Fibroblast of gingiva (primary cell): Measurements from ENCODE around the gene ZNF669.
"Not testable (repeated sequence)": the region's sequence is repeated elsewhere in the genome, so short reads cannot be mapped to it uniquely, and the experiment has no call there.

Experiments
- DNase-seq: peaks from one replicate; pipeline ENCODE4 v3.0.0-alpha.2; 2011; ENCODE audit warnings: low read depth

The ZNF669 gene

GRCh38 chr1:247103859-247104591 lies at the start of gene ZNF669:
TSS of gene ZNF669 (minus strand) at chr1:247104356. CDS start at chr1:247104199, 157 bp downstream.
- DNase-seq = peak; percentile 96

DNA sequence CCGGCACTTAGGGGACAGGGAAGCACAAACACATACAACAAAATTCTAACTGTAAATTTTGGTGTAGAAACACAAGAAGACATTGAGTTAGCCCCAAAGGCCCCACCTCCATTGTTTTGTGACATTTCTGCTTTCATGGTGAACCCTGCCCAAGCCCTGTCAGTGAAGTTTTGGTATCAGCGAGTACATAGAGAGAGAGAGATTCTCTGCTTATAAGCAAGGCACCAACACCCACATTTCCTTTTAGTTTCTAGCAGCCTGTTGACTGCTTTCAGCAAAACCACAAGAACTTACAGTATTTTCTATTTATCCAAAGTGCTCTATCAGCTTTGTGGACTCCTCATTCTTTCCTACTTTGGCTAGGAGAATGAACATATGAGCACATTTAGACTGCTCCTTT lies 43.6 kb upstream of the ZNF669 start:
- DNase-seq = no peak

- DNase-seq = not testable (repeated sequence)
Observed at GRCh38 chr1:247147120-247147519, 43.0 kb upstream of the ZNF669 start.

- no peak for DNase-seq
Observed at GRCh38 chr1:247146671-247147070, 42.5 kb upstream of the ZNF669 start.

- no peak for DNase-seq
Observed at GRCh38 chr1:247145279-247145678, 41.1 kb upstream of the ZNF669 start.

GRCh38 chr1:247139557-247139956 lies 35.4 kb upstream of the ZNF669 start:
- DNase-seq = not testable (repeated sequence)

DNA sequence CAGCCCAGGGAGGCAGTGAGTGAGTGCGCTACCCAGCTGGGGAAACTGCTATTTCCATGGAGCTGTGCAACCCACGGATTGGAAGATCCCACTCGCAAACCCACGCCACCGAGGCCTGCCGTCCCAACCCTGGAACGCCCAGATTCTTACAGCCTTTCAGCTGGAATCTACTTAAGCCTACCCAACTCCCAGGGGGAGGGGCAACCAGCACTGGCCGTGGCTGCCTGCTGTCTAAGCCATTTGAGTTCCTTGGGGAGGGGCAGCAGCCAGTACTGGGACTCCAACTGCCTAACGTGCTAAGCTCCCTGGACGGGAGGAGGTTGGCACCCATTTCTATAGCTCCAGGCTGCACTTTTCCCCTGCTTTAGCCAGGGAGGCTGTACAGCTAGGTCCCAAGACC lies 27.1 kb upstream of the ZNF669 start:
- no peak for DNase-seq

DNA sequence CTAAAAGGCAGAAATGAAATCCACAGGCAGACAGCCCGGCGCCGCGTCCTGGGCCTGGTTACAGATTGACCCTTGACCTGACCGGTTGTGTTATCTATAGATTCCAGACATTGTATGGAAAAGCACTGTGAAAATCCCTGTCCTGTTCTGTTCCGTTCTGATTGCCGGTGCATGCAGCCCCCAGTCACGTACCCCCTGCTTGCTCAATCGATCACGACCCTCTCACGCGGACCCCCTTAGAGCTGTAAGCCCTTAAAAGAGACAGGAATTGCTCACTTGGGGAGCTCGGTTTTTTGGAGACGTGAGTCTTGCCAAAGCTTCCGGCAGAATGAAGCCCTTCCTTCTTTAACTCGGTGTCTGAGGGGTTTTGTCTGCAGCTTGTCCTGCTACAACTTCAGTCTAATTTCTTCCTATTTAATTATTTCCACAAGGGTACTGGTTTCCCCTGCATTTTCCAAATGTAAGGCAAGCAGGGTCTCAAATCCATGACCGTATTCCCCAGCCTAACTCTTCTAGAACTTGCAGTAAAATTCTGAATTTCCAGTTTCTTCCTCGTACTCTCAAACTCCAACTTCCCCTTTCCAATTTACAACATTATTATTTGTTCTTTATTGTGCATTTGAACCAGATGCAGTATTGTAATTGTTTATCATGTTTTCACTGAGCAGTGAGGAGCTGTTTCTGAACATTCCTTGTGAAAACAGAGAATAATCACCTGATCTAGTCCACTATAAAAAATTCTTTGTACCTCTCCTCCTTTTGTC lies 23.5 kb upstream of the ZNF669 start:
- DNase-seq = not testable (repeated sequence)

GRCh38 chr1:247126601-247127000 lies 22.4 kb upstream of the ZNF669 start:
- DNase-seq = not testable (repeated sequence)

- not testable (repeated sequence) for DNase-seq
Observed at GRCh38 chr1:247126166-247126565, 22.0 kb upstream of the ZNF669 start.

DNA sequence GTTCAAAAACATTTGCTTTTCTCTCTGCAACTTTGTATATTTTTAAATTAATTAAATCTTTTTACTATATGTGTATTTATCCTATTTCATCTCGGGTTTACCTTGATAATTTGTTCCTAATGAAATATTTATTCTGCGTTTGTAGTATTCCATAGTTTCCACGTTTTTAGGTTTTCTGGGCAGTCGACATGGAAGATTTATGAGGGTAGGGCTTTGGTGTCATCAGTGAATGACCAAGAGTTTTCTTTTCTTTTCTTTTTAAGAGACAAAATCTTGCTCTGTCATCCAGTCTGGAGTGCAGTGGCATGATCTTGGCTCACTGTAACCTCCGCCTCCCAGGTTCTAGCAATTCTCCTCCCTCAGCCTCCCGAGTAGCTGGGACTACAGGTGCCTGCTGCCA lies 17.2 kb upstream of the ZNF669 start:
- DNase-seq = no peak

DNA sequence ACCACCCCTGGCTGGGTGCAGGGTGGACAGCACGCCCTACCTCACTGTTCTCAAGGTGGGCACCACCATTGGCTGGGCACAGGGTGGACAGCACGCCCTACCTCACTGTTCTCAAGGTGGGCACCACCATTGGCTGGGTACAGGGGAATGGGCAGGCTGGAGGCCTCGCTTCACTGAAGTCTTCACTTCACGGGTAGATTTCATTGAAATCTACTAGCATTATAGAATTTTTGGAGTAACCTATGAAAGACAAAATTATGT lies 16.2 kb upstream of the ZNF669 start:
- DNase-seq = not testable (repeated sequence)

DNA sequence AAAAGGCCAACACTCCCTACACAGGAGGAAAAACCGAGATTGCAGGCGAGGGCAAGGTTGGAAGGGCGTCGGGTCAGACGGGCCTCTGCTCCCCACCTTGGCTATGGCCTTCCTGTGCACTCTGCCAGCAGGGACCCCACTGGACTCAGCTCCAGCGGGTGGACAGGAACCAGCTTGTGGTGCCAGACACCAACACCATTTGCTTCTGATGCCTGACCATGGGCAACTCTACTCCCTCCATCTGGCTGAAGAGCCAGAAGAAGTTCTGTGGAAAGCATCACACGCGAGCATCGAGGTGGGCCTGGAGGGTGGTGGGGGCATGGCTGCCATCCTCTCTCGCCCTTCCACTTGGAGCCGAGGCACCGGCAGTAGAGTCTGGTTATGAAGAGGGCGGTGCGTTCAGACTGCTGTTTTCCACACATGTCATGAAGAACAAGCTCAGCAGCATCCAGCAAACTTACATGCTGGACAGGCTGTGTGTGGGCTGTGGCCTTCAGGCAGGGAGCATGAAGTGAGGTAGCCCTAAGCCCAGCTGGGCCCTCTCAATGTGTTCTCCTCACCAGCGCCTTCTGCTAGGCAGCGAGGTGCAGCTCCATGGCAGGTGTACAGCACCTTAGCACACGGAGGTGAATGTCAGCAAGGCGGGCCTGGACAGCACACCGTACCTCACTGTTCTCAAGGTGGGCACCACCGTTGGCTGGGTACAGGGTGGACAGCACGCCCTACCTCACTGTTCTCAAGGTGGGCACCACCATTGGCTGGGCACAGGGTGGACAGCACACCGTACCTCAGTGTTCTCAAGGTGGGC lies 15.6 kb upstream of the ZNF669 start:
- no peak for DNase-seq

GRCh38 chr1:247118946-247119446 lies 14.8 kb upstream of the ZNF669 start:
- no peak for DNase-seq

- no peak for DNase-seq
Observed at GRCh38 chr1:247115545-247115944, 11.4 kb upstream of the ZNF669 start.

GRCh38 chr1:247115141-247115510 lies 11.0 kb upstream of the ZNF669 start:
- no peak for DNase-seq

GRCh38 chr1:247114351-247115140 lies 10.4 kb upstream of the ZNF669 start:
- no peak for DNase-seq

- DNase-seq = no peak
Observed at GRCh38 chr1:247113733-247114271, 9.6 kb upstream of the ZNF669 start.

GRCh38 chr1:247113094-247113497 lies 8.9 kb upstream of the ZNF669 start:
- no peak for DNase-seq

DNA sequence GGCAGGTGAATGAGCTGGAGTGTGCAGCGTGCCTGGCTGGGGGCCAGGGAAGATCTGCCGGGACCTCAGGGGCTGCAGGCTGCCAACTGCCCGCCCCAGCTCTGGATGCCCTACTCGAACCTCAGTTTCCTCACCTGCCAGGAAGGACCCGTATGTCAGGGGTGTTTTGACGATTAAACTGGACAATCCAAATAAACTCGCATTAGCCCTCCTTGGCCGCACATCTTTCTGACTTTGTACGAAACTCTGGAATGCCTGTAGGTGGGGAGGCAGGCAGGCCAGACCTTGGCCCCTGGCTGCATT lies 8.3 kb upstream of the ZNF669 start:
- no peak for DNase-seq

GRCh38 chr1:247111700-247112478 lies 7.7 kb upstream of the ZNF669 start:
- DNase-seq = peak; percentile 73
